Stimulated activated CD8-positive, alpha-beta memory T cell treated with anti-CD3 and anti-CD28 coated beads, Interleukin-4, amount 100 ng/mL, for 48 hours (primary cell): ENCODE measurements around the gene MSRB3.
"Not testable (repeated sequence)": the region's sequence is repeated elsewhere in the genome, so short reads cannot be mapped to it uniquely, and the experiment has no call there.

Source experiments
- DNase-seq: peaks from one replicate; pipeline ENCODE4 v3.0.0-alpha.2; 2020

The MSRB3 gene

GRCh38 chr12:65460063-65460462 lies 181.6 kb downstream of the MSRB3 start:
- DNase-seq: no peak

DNA sequence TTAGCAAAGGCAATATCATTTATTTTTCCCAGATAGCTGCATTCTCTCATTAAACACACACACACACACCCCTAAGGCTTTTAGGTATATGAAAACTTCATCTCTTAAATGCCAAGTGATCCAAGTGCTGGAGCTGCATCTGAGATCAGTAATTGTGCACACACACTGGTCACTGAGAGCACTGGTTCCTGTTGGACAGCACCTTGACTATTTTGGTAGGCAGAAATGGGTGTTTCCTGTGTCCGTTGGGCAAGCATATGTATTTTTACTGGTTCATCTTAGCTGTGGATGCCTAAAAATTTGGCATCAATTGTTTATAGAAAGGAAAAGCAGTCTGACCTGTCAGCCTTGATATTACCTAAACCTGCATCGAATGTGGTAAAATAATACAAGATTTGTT lies 182.5 kb downstream of the MSRB3 start:
- no peak for DNase-seq

GRCh38 chr12:65462484-65462883 lies 184.0 kb downstream of the MSRB3 start:
- no peak for DNase-seq

GRCh38 chr12:65463082-65463481 lies 184.6 kb downstream of the MSRB3 start:
- no peak for DNase-seq

DNA sequence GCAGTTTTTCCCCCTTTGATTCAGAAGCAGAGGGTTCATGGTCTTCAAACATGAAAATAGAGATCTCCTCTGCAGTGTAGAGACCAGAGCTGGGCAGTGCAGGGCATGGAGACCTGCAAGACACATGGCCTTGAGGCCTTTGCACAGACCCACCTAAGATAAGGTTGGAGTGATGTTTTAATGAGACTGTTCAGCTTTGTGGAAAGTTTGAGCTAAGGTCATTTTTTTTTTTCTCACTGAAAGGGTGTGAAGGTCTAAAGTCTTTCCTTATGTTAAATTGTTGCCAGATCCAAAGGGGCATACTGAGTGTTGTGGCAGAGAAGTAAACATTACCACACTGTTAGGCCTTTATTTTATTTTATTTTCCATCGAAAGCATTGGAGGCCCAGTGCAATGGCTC lies 185.1 kb downstream of the MSRB3 start:
- no peak for DNase-seq

- no peak for DNase-seq
Measured at GRCh38 chr12:65464930-65465329, 186.4 kb downstream of the MSRB3 start.

DNA sequence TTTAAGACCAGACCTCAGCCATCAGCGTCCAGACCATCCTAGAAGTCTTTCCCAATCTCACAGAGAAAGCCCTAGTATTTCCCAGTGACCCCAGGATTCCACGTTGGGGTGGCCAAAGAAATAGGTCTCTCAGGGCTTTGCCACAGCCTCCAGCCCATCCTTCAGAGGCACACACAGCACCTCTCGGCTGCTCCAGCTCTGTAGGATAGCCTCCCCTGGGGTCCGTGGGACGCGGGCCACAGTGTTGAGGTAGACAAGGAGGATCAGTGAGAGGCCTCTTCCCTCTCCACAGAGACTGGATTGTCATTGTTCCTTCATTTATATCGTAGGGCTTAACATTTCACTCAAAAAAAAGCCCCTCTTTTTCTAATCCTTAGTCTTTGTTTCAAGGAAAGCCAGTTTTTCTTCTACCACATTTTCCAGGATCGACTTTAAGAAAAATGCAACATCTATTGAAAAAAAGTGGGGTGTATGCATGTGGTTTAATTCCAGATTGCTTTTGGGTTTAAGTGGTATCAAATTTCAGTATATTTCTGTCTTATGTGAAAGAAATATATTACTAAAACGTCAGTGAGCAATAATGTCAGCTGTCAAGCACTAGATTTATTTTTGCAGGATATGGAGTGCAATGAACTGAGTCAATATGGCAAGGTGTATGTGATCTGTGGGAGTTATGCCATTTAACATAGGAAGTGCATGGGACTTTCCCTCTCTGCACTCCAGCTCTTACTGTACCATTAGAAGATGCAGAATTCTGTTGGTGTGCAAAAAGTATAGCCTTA lies 187.5 kb downstream of the MSRB3 start:
- DNase-seq: no peak

DNA sequence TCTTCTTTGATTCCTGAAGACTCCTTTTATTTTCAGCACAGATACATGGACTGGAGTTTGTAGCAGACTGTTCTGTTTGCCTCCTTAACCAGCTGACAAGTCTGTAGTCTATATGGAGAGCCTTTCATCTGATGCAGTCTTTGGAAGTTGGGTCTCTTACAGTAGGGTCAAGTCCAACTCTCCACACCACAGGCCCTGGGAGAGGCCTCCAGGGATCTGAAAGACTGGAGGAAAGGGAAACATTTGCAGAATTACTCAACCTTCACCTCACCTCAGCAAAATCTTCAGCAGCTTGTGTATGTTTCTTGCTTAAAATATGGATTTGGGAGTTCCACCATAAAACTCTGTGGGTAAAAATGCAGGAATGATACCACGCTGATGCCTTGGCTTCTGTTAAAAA lies 188.4 kb downstream of the MSRB3 start:
- DNase-seq: no peak

- no peak for DNase-seq
Measured at GRCh38 chr12:65470256-65470655, 191.8 kb downstream of the MSRB3 start.

DNA sequence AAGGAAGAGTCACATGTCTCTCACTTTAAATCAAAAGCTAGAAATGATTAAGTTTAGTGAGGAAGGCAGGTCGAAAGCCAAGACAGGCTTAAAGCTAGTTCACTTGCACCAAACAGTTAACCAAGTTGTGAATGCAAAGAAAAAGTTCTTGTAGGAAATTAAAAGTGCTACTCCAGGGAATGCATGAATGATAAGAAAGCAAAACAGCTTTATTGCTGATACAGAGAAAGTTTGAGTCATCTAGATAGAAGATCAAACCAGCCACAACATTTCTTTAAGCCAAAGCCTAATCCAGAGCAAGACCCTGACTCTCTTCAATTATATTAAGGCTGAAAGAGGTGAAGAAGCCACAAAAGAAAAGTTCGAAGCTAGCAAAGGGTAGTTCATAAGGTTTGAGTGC lies 193.6 kb downstream of the MSRB3 start:
- DNase-seq: no peak

DNA sequence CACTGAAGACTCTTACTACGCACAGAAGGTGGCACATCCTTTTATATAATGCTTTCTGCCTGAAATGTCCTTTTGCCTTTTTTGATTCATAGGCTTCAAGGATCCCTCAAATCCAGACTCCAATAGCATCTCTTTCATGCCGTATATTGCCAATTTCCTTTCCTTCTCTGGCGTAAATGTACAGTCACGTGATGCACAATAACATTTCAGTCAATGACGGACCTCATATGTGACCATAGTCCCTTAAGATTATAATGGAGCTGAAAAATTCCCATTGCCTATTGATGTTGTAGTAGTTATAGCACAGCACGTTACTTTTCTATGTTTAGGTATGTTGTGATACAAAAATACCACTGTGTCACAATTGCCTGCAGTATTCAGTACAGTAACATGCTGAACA lies 196.3 kb downstream of the MSRB3 start:
- no peak for DNase-seq

GRCh38 chr12:65477721-65478120 lies 199.2 kb downstream of the MSRB3 start:
- no peak for DNase-seq

GRCh38 chr12:65483891-65484516 lies 205.5 kb downstream of the MSRB3 start:
- DNase-seq: not testable (repeated sequence)

DNA sequence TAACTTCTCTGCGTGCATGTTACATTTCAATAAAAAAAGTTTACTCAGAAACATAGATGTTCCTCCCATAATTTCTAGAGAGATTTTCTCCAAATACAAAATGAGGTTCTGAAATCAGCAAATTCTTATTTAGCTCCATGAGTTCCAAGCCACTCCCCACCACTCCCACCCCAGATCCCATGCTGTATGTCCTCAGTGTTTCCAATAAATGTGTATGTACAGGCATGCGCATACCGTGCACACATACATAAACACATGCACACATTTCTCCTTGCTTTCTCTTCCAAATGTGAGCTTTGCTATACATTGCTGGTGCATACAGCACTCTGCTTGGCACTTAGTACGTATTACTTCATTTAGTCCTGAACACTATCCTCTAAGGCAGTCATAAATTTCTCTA lies 209.7 kb downstream of the MSRB3 start:
- no peak for DNase-seq

DNA sequence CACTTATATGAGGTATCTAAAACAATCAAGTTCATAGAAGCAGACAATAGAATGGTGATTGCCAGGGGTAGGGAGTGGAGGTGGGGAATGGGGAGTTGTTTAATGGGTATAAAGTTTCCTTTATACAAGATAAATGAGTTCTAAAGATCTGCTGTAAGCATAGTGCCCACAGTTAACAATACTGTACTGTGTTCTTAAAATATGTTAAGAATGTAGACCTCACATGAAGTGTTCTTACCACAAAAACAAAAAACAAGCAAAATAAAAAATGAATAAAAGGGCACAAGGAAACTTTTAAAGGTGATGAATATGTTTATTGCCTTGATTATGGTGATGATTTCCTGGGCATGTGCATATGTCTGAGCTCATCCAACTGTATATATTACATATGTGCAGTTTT lies 211.8 kb downstream of the MSRB3 start:
- no peak for DNase-seq

GRCh38 chr12:65492998-65493912 lies 214.8 kb downstream of the MSRB3 start:
- DNase-seq: no peak

GRCh38 chr12:65493913-65494245 lies 215.4 kb downstream of the MSRB3 start:
- no peak for DNase-seq

GRCh38 chr12:65494537-65494936 lies 216.1 kb downstream of the MSRB3 start:
- DNase-seq: no peak

DNA sequence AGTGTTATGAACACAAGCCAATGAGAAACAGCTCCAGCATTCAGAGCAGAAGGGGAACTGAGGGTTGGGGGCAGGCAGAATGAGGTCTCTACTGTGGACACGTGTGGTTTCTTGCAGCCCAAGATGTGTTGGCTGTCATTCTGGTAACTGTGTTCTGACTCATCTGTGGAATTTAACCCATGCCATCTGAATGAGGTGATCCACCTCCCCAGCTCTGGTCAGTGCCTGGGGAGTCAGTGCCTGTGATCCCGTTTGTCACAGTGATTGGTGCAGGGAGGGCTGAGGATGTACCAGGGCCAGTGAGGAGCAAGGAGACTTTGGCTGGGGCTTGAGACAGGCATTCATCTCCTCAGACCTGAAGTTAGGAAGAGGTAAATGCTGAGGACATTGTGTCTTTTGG lies 216.8 kb downstream of the MSRB3 start:
- no peak for DNase-seq

DNA sequence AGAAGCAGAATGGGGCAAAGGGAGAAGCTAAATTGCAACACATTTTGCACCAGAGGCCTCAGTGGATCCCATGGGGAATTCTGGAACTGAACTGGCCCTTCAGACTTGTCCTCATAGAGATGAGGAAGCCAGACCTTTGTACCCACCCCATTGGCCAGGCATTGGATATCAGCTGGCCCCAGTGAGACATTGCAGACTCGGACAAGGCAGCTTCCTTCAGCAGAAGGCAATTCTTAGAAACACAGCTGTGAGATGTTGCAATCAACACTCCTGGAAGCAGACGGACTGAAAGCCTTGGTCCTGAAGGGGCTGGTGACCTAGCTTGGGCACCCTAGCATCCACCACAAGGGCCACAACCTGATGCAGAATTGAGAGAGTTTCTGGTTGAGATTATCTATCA lies 218.1 kb downstream of the MSRB3 start:
- no peak for DNase-seq

DNA sequence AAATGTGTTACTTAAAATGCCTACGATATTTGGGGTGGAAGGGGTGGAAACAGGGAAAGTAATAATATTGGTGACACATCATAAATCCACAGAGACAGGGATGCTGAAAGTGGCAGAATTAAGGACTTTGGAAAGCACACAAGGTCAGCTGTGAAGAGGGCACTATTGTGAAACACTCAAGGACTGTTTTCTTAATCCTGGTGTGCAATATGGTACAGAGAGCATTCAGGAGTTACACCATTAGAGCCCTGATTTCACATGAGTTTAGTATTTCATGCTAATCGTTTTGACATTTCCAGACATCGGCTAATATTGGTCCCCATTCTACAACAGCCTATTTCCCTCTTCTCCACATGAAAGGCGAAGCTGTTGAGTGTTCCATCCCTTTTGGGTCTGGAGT lies 219.2 kb downstream of the MSRB3 start:
- no peak for DNase-seq

DNA sequence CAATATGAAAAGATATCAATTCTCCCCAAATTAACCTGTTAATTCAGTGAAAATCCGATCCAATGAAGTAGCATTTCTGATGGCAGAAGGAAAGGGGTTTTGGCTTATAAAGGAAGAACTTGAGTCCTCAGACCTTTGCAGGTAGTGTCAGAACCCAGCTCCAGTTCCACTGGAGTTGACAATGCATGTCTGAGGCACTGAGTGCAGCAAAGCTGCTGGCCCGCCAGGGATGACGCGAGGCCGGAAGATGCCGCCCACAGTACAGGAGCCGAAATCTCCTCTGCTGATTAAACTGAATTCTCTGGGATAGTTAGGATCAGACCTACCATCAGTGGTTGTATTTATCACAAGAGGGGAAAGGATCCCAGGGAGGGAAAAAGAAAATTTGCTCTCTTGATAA lies 220.7 kb downstream of the MSRB3 start:
- DNase-seq: no peak

DNA sequence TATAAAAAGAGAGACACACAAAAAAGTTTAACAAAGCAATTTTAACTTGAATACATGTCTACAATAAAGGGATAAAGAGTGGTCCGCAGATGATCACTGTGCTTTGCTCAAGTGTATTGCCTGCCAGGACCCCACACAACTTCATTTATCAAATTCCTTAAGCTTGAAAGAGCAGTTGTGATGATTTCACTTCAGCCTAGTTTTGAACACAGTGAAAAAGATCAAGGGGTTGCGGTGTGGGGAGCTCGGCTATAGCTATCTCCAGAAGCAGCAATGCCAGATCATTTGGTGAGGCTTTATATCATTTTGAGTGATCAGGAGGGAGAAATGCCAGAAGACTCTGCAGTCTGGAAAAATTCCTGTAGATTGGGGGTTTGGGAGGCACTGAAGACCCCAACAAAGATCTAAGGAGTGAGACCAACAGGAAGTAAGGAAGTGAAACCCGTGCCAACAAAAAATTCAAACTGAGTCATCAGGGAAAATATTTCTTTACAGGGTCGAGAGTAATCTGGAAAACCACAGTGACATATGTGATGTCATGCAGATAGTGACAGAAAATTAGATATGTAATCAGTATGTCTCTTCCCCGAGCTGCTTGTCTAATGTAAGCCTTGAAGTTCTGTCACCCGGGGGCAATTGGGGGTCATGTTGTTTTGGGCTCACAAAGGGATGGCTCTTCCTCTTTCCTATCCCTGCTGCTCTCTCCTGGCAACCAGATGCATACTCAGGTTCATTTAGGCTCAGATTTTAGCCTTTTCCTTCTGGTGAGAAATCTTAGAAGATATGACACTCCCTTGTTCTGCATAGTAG lies 221.8 kb downstream of the MSRB3 start:
- DNase-seq: no peak
